ENCODE measurements around the gene NXNL2.
A peak's percentile ranks its signal among the peaks of the same experiment; 100 is the strongest.

The NXNL2 gene

DNA sequence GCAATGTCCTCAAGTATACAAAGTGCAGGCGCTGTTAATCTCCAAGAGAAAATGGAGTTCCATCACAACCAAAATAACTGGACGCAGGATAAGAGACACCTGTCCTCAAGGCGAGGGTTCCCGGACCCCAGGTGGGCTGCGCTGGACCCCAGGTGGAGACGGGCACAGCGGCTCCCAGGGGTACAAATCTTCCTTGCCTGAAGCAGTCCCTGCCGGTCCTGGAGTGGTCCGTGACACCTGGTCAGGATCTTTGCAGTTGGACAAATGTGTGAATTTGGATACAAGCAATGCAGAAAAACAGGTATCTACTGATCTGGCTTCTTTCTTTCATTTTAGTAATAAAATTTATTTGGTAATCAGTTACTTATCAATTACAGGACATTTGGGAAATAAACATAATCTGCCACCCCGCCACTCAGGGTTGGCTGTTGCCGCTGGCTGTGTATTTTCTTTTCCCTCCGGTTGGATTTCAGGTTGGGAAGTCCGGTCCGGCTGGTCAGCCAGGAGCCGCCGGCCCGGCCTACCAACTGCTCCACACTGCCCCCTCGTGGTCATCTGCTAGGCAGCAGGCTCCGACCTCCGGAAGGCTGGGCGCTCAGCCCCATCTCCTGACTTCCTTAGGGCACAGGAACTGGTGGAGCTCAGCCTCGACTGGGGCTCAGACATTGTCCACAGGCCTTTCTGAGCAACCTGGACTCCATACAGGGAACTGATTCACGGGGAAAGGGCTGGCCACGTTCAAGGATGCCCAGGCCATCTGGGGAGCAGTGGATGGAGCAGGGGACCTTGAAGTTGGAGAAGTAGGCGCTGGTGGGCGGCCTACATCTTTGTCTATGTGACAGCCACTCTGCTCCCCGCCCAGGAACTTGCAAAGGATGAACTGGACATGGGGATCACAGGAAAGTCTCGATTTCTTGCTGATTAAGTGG lies 43.4 kb downstream of the NXNL2 start:
- peak; percentile 12 to 89 (median 68) for DNase-seq

DNA sequence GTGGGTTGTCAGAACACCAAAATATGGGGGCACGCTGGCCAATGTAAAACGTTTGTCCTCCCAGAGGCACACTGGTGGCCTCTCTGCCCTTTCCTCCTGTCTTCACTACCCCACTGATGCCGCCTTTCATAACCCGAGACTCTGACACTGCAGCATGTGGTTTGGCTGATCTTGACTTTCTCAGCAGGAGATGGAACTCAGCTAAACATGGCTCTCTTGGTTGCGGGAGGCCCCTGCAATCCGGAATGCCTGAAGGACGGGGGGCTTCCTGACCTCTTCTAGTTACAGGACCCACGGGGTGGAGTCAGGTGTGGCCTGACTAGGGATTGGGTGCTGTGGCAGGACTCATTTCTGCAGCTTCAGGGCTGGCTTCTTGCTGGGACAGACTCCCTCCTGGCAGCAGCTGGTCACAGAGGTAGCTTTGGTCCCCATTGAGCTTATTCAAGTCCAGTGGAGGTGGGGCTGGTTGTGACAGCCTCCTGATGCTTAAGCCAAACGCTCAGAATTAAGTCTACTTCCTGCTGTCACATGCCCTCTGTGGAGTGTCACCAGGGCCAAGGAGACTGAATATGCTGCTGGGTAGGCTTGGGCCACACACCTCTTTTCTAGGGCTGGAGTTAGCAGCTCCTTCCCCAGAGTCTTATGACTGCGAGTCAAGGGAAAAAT lies 44.2 kb downstream of the NXNL2 start:
- DNase-seq: no peak

DNA sequence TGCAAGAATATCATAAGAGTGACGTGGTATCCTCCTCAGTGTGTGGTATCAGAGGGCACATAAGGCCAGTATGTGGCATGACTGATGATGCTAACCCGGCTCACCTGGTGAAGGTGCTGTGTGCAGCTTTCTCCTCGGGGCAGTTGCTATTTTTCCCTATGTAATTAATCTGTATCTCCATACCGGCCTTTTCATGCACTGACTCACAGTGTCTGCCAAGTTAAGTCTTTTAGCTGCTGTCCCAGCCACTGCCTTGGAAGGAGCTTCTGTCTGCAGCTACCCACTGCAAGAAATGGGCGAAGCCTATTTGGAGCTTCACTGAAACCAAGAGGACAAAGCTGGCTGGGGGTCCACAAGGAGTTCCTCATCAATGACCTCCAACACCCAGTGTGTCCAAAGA lies 46.0 kb downstream of the NXNL2 start:
- DNase-seq: no peak

DNA sequence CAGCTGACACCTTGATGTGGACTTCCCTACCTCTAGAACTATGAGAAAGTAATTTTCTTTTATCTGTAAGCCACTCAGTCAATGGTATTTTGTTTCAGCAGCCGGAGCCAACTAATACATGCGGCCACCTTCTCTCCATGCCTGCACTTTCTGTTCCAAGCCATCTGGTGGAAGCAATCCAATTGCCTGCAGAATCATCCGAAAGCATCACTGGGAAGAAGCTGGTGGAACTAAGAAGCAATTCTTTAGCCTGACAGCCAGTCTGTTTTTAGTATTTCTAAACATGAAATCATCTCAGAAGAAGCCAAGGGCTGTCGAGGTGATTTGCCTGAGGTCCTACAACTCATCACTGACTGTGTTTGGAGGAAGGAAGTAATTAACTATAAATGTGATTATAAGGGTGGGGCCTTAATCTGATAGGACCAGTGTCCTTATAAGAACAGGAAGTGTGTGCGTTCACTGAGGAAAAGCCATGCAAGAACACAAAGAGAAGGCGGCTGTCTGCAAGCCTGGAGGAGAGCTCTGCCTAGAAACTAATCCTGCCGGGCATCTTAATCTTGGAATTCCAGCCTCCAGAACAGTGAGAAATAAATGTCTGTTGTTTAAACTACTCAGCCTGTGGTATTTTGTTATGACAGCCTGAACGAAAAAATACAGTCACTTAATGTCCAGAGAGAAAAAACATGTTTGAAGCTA lies 49.1 kb downstream of the NXNL2 start:
- no peak for DNase-seq

GRCh38 chr9:88585426-88585825 lies 50.4 kb downstream of the NXNL2 start:
- DNase-seq: no peak

DNA sequence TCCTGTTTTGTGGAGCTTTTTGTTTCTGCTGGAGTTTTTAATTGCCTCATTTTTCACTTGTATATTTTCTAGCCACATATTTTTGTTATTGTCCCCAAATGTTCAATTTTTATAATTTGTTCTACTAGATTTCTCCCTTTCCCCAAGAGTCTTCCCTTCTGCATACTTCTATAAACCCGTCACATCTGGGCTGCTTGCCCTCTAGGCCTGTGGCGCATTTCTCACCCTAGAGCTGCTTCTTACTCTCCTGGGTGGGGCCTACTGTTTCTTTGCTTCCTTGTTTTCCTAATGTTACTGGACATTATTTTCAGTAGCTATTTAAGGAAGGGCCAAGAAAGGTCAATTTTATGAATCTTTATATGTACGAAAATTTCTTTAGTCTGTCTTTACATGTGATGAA lies 51.5 kb downstream of the NXNL2 start:
- no peak for DNase-seq

DNA sequence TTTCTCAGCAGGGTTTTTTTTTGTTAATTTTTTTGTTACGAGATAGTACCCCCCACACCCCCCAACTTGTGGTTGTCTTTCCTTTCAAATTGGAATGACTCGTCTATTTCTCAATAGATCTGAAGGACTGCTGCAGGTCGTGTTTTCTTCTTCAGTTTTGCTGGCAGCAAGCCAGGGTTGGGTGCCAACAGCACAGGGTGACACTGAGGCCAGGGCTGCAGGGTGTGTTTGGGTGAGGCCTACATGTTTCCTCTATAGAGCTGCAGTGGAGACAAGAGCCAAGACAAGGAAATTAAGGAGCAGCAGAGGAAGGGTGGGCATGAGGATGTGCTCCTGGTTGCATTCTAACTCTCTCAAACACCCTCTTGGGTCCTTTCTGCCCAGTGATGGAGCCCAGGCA lies 52.2 kb downstream of the NXNL2 start:
- no peak for DNase-seq

- no peak for DNase-seq
Observed at GRCh38 chr9:88587885-88588649, 53.1 kb downstream of the NXNL2 start.

- no peak for DNase-seq
Observed at GRCh38 chr9:88589656-88590055, 54.7 kb downstream of the NXNL2 start.

GRCh38 chr9:88590558-88591146 lies 55.7 kb downstream of the NXNL2 start:
- no peak for DNase-seq

GRCh38 chr9:88593537-88594185 lies 58.7 kb downstream of the NXNL2 start:
- DNase-seq: peak in 8 of 51 donors; percentile 8 to 12 (median 10)
